H9 (cell line): Measurements from ENCODE around the gene DES. TPM values are rescaled to one million over a fixed set of nuclear protein-coding genes. Genes with fewer than 3 reads are reported as not detected.

Experiments
- DNase-seq: peaks from one replicate; pipeline ENCODE4 v3.0.0-alpha.2; 2017
- H2AFZ ChIP-seq: one replicate; pipeline ENCODE4 v1.6.1; 2013; ENCODE audit warnings: mild to moderate bottlenecking, low read length, control low read depth, moderate library complexity
- H2AK5ac ChIP-seq: 2 replicates; pipeline ENCODE4 v1.6.1; 2013; ENCODE audit warnings: low read length, control low read depth, mixed read lengths; ENCODE audit not compliant: insufficient read length
- H2BK120ac ChIP-seq: one replicate; pipeline ENCODE4 v1.6.1; 2013; ENCODE audit warnings: low read depth, mild to moderate bottlenecking, low read length, control low read depth, inconsistent platforms; ENCODE audit not compliant: poor library complexity, severe bottlenecking
- H2BK12ac ChIP-seq: 2 replicates; pipeline ENCODE4 v1.6.1; 2013; ENCODE audit warnings: low read length, control low read depth, mixed read lengths, low read depth; ENCODE audit not compliant: insufficient read length
- H2BK15ac ChIP-seq: 2 replicates; pipeline ENCODE4 v1.6.1; 2013; ENCODE audit warnings: low read depth, low read length, control low read depth
- H2BK20ac ChIP-seq: one replicate; pipeline ENCODE4 v1.6.1; 2013; ENCODE audit warnings: low read depth, mild to moderate bottlenecking, low read length, control low read depth, inconsistent platforms; ENCODE audit not compliant: poor library complexity, severe bottlenecking
- H2BK5ac ChIP-seq: 2 replicates; pipeline ENCODE4 v1.6.1; 2013; ENCODE audit warnings: low read length, control low read depth, mixed read lengths; ENCODE audit not compliant: insufficient read length
- H3K14ac ChIP-seq: 2 replicates; pipeline ENCODE4 v1.6.1; 2013; ENCODE audit warnings: low read length, control low read depth; ENCODE audit not compliant: insufficient read depth
- H3K18ac ChIP-seq: 2 replicates; pipeline ENCODE4 v1.6.1; 2013; ENCODE audit warnings: low read depth, mild to moderate bottlenecking, mixed read lengths, low read length, control low read depth; ENCODE audit not compliant: insufficient read length
- H3K23ac ChIP-seq: 2 replicates; pipeline ENCODE4 v1.6.1; 2013; ENCODE audit warnings: low read length, control low read depth, mixed read lengths, low read depth; ENCODE audit not compliant: insufficient read length
- H3K23me2 ChIP-seq: 2 replicates; pipeline ENCODE4 v1.6.1; 2013; ENCODE audit warnings: low read depth, mild to moderate bottlenecking, mixed read lengths, low read length, control low read depth; ENCODE audit not compliant: insufficient read length, poor library complexity, severe bottlenecking
- H3K27ac ChIP-seq: 2 replicates; pipeline ENCODE4 v1.5.1; 2013; ENCODE audit warnings: low read length, control low read depth, mixed read lengths, low read depth; ENCODE audit not compliant: insufficient read length
- H3K27me3 ChIP-seq: 2 replicates; pipeline ENCODE4 v1.6.1; 2013; ENCODE audit warnings: low read length, control low read depth, inconsistent platforms; ENCODE audit not compliant: insufficient read depth
- H3K4ac ChIP-seq: 2 replicates; pipeline ENCODE4 v1.6.1; 2013; ENCODE audit warnings: low read depth, mild to moderate bottlenecking, control low read depth, inconsistent platforms, low read length, moderate library complexity
- H3K4me1 ChIP-seq: 2 replicates; pipeline ENCODE4 v1.6.1; 2013; ENCODE audit warnings: low read length, control low read depth, inconsistent platforms; ENCODE audit not compliant: insufficient read depth
- H3K4me2 ChIP-seq: 2 replicates; pipeline ENCODE4 v1.6.1; 2013; ENCODE audit warnings: low read length, control low read depth, mixed read lengths; ENCODE audit not compliant: insufficient read length, insufficient read depth
- H3K56ac ChIP-seq: 2 replicates; pipeline ENCODE4 v1.6.1; 2013; ENCODE audit warnings: low read depth, mild to moderate bottlenecking, mixed read lengths, low read length, control low read depth; ENCODE audit not compliant: insufficient read length
- H3K79me1 ChIP-seq: 2 replicates; pipeline ENCODE4 v1.6.1; 2013; ENCODE audit warnings: low read depth, mild to moderate bottlenecking, moderate library complexity, low read length, control low read depth, inconsistent platforms; ENCODE audit not compliant: insufficient read depth, poor library complexity, severe bottlenecking
- H3K79me2 ChIP-seq: 2 replicates; pipeline ENCODE4 v1.6.1; 2013; ENCODE audit warnings: low read length, control low read depth, inconsistent platforms; ENCODE audit not compliant: insufficient read depth
- H3K9ac ChIP-seq: 2 replicates; pipeline ENCODE4 v1.6.1; 2013; ENCODE audit warnings: low read length, control low read depth, mixed read lengths; ENCODE audit not compliant: insufficient read length; ENCODE audit errors: extremely low read depth
- H3K9me3 ChIP-seq: one replicate; pipeline ENCODE4 v1.6.1; 2013; ENCODE audit warnings: low read depth, low read length, inconsistent platforms; ENCODE audit not compliant: control insufficient read depth
- H3T11ph ChIP-seq: one replicate; pipeline ENCODE4 v1.6.1; 2013; ENCODE audit warnings: mild to moderate bottlenecking, low read length, control low read depth, inconsistent platforms
- H4K20me1 ChIP-seq: one replicate; pipeline ENCODE4 v1.6.1; 2013; ENCODE audit not compliant: control insufficient read depth, insufficient read length, insufficient read depth
- H4K5ac ChIP-seq: 2 replicates; pipeline ENCODE4 v1.6.1; 2013; ENCODE audit warnings: low read depth, mild to moderate bottlenecking, mixed read lengths, low read length, control low read depth; ENCODE audit not compliant: insufficient read length
- H4K8ac ChIP-seq: replicated peaks from 2 replicates; pipeline ENCODE4 v1.6.1; 2013; ENCODE audit warnings: low read length, control low read depth, mixed read lengths, low read depth; ENCODE audit not compliant: insufficient read length
- H4K91ac ChIP-seq: 2 replicates; pipeline ENCODE4 v1.6.1; 2013; ENCODE audit warnings: low read depth, mild to moderate bottlenecking, moderate library complexity, mixed read lengths, low read length, control low read depth; ENCODE audit not compliant: insufficient read length
- H3K27ac Mint-ChIP-seq, 3 experiments: 2 replicates in 2 of 3; 3 replicates in 1 of 3; pipeline ENCODE4 v1.8.0; 2020 to 2021; ENCODE audit warnings: mixed read lengths in 3 of 3, mild to moderate bottlenecking in 1 of 3, moderate library complexity in 1 of 3
- H3K27me3 Mint-ChIP-seq: 2 replicates; pipeline ENCODE4 v1.8.0; 2021; ENCODE audit warnings: low read depth, mild to moderate bottlenecking, moderate library complexity, mixed read lengths
- H3K36me3 Mint-ChIP-seq, 3 experiments: 2 replicates in 2 of 3; 3 replicates in 1 of 3; pipeline ENCODE4 v1.8.0; 2020 to 2021; ENCODE audit warnings: low read depth in 3 of 3, mixed read lengths in 3 of 3; ENCODE audit not compliant: insufficient read depth in 1 of 3
- H3K4me1 Mint-ChIP-seq, 2 experiments: 2 replicates each; pipeline ENCODE4 v1.8.0; 2020; ENCODE audit warnings: mixed read lengths in 2 of 2
- H3K4me3 Mint-ChIP-seq, 2 experiments: 2 replicates in 1 of 2; 3 replicates in 1 of 2; pipeline ENCODE4 v1.8.0; 2020 to 2021; ENCODE audit warnings: mild to moderate bottlenecking in 2 of 2, mixed read lengths in 2 of 2, moderate library complexity in 1 of 2
- H3K9me3 Mint-ChIP-seq, 2 experiments: 2 replicates in 1 of 2; 3 replicates in 1 of 2; pipeline ENCODE4 v1.8.0; 2020; ENCODE audit warnings: mild to moderate bottlenecking in 2 of 2, mixed read lengths in 2 of 2, moderate library complexity in 1 of 2
- CTCF ChIP-seq: fragments of 200-600 bp; sonication (generic); conservative IDR thresholded peaks from 3 replicates; pipeline ENCODE4 v1.8.0; 2021; ENCODE audit warnings: antibody characterized with exemption, mild to moderate bottlenecking
- WGBS: extraction: QIAGEN DNeasy Blood & Tissue Kit; methylation state at CpG from one replicate; pipeline ENCODE4 v1.1.7; 2013; ENCODE audit warnings: missing lambda C conversion rate, low lambda C conversion rate, mixed read lengths; ENCODE audit not compliant: insufficient read length; ENCODE audit errors: extremely low coverage; 5-methylcytosine and 5-hydroxymethylcytosine counted together
- total RNA-seq: library from RNA; stranded (reverse); gene quantifications from 2 replicates; pipeline ENCODE4 v1.2.1, GENCODE V29; 2021

DES gene
- total RNA-seq, 1 experiment from 2014 or later, result 4.6 TPM

DNA sequence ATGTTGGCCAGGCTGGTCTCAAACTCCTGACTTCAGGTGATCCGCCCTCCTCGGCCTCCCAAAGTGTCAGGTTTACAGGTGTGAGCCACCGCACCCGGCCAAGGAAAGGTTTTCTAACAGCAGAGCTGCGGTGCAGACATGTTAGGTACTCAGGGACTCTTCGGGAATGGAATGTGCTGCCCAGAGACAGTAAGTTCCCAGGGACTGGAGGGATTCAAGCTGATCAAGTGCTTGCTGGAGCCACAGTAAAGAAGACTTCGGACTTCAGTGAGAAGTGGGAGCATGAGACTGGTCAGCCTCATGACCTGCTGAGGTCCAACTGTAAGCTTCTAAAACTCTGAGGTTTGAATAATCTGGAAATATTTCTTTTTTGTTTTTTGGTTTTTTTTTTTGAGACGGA lies 7.8 kb upstream of the DES start:
- no peak overlapping the region for H4K91ac ChIP-seq
- no peak overlapping the region for H2BK20ac ChIP-seq
- no peak overlapping the region for H2BK15ac ChIP-seq
- H3K23me2 ChIP-seq, result no peaks in the 10 kb centered on the region
- H3K27me3 Mint-ChIP-seq, result peaks cover 10% of the 10 kb centered on the region
- H3K56ac ChIP-seq, result no peak overlapping the region
- H2AFZ ChIP-seq, result no peak overlapping the region
- no peak overlapping the region for H3K18ac ChIP-seq
- H2AK5ac ChIP-seq, result no peak overlapping the region
- no peak overlapping the region for H3K23ac ChIP-seq
- H3K14ac ChIP-seq, result no peak overlapping the region
- H3T11ph ChIP-seq, result no peak overlapping the region
- no peak overlapping the region for H2BK12ac ChIP-seq
- no peak for DNase-seq
- no peaks in the 10 kb centered on the region for H3K27me3 ChIP-seq
- no CpG with 5 or more reads among the region's 8 CpGs for WGBS
- H3K4ac ChIP-seq, result no peak overlapping the region
- H3K4me1 ChIP-seq, result 0 out of 2 replicates have a peak, but pooled peaks cover 1% of the 10 kb centered on the region
- H2BK120ac ChIP-seq, result no peak overlapping the region
- no peaks in the 10 kb centered on the region for H4K20me1 ChIP-seq
- H3K27ac Mint-ChIP-seq, result no peak overlapping the region
- no peak overlapping the region for H3K9ac ChIP-seq
- no peaks in the 10 kb centered on the region for H3K79me2 ChIP-seq
- H4K5ac ChIP-seq, result no peak overlapping the region
- H3K9me3 Mint-ChIP-seq, result peaks cover 6 to 10% of the 10 kb centered on the region in 2 experiments; a peak in 4 of 5 replicates
- H3K79me1 ChIP-seq, result no peaks in the 10 kb centered on the region
- TF ChIP-seq CTCF, result no peak
- H2BK5ac ChIP-seq, result no peak overlapping the region
- H3K4me3 Mint-ChIP-seq, result no peak overlapping the region
- no peaks in the 10 kb centered on the region for H3K9me3 ChIP-seq
- peaks cover 2 to 5% of the 10 kb centered on the region in 2 experiments for H3K4me1 Mint-ChIP-seq
- no peak overlapping the region for H3K4me2 ChIP-seq
- H3K27ac ChIP-seq, result no peak overlapping the region
- no peak overlapping the region for H4K8ac ChIP-seq
- H3K36me3 Mint-ChIP-seq, result no peaks in the 10 kb centered on the region
